SKM-1 treated with dmso at 0.1 percent for 144 hours (cell line): ENCODE results near the gene KANSL3.

Source experiments
- DNase-seq: peaks from one replicate; lab custom pipeline; 2025; ENCODE audit not compliant: unreplicated experiment; lab: John Stamatoyannopoulos, UW

The KANSL3 gene

DNA sequence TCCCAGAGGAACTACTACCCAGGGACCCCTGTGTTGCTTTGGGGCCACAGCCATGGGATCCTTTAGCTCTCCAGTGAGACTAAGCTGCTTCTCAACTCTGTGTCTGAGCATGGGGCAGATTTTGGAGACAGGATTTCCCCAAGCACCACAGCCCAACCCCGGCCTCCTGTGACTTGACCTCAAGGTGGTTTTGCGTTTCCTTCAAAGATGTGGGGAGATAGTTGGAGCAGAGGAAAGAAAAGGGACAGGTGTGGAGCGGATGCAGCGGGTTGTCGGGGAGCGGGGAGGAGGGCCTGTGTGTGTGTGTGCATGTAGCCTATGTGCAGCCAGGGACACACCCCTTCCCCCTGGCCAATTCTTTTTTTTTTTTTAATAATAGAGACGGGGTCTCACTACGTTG lies 91.3 kb downstream of the KANSL3 start:
- DNase-seq = no peak

DNA sequence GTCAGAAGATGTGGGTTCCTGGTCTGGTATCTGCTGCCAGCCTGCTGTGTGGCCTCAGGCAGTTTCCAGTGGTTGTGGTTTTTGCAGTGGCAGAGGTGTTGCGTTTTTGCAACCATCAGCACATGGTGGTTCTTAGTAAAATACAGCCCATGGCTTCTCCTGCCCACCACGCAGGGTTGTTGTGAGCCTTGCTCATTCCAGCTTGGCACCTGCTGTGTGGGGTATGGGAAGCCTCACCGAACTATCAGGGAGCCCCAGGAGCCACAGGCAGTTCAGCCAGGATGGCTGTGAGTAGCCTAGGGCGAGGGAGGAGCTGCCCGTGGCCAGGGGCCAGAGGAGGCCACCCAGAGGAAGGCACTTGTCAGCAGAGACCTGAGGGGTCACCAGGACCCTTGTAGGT lies 91.8 kb downstream of the KANSL3 start:
- DNase-seq = no peak
